Non-pigmented ciliary epithelial cell (primary cell): ENCODE results near the gene TNIK.
"Not testable (repeated sequence)": the region's sequence is repeated elsewhere in the genome, so short reads cannot be mapped to it uniquely, and the experiment has no call there.

Experiments used
- DNase-seq: peaks from one replicate; pipeline ENCODE4 v3.0.0-alpha.2; 2010; ENCODE audit warnings: low read depth

TNIK gene

GRCh38 chr3:171383206-171384018, 76.8 kb downstream of the TNIK start:
- no peak for DNase-seq

DNA sequence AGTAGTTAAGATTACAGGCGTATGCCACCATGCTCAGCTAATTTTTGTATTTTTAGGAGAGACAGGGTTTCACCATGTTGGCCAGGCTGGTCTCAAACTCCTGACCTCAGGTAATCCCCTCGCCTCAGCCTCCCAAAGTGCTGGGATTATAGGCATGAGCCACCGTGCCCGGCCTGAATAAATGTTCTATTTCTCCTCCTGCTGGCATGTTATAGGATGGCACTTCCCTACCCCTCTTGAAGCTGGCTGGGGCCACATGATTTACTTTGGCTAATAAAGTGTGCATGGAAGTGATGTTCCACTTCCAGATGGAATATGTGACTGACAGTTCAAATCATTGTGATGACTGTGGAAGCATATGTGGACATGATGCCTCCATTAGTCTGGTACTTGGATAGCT, 77.9 kb downstream of the TNIK start:
- not testable (repeated sequence) for DNase-seq

GRCh38 chr3:171380711-171381425, 79.3 kb downstream of the TNIK start:
- no peak for DNase-seq

DNA sequence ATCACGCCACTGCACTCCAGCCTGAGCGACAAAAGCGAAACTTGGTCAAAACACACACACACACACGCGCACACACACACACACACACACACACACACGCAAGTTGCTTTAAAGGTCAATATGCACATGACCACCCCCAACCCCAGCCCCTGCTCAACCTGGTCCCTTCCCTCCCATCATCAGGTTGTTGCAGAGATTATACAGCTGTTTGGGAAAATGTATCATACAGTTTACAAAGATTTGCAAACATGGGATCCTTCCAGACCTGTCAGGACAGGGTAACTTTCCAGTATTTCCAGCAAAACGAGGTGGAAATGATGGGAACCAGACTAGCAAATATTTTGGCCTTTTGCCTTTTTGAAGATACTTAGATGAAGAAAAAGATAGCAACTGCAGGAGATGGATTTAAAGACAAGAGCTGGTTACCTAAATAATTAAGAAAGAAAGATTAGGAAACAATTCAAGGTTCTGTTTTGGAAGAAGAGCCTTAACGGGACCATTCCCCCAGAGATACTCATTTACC, 80.2 kb downstream of the TNIK start:
- no peak for DNase-seq

DNA sequence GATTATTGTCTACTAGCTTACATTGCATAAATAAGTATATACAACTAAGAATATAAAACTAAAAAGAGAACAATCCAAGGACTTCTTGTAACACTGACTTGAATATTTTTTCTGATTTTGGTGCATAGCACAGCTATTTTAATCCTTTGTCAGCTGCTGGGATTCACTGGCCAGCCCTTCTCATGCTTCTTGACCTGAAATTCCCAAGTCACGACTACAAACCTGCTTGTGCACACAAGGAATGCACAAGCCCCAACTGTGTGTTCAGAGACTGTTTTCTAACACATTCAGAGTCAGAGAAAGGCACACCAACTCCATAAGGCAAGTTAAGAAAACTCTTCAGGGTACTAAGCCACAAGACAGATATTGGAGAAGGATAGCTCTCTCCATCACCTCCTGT, 80.9 kb downstream of the TNIK start:
- DNase-seq: no peak

DNA sequence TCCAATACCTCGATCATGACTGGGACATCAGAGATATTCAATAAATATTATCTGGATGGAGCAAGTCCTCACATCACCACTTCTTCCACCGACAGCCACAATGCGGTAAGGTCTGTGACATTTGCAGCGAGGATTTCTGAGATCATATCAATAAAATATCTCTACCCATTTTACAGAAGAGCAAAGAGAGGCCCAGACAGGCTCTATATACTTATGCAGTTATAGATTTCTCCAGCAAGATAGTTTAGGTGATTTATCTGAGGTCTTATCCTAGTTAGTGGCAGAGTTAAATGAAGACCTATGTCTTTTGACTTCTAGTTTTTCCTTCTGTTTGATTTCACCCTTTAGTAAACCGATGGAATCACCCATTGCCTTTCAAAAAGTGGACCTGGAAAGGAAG, 81.6 kb downstream of the TNIK start:
- DNase-seq: no peak

GRCh38 chr3:171377859-171378258, 82.3 kb downstream of the TNIK start:
- DNase-seq: no peak

DNA sequence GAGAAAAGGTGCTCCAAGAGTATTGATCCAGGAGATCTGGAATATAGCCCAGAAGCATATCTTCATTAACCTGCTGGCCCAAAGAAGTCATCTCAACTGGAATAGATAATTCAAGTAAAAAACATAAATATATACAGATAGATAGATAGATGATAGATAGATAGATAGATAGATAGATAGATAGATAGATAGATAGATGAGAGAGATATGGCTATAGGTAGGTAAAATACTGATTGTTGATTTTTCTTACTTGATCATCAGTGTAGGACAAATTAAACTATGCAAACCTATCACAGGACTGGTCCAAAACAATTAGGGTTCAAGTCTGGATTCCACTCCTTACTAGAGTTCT, 83.6 kb downstream of the TNIK start:
- no peak for DNase-seq

- no peak for DNase-seq
Measured at GRCh38 chr3:171375666-171376595, 84.3 kb downstream of the TNIK start.

- no peak for DNase-seq
Measured at GRCh38 chr3:171374661-171375285, 85.4 kb downstream of the TNIK start.

GRCh38 chr3:171374260-171374659, 85.9 kb downstream of the TNIK start:
- no peak for DNase-seq

DNA sequence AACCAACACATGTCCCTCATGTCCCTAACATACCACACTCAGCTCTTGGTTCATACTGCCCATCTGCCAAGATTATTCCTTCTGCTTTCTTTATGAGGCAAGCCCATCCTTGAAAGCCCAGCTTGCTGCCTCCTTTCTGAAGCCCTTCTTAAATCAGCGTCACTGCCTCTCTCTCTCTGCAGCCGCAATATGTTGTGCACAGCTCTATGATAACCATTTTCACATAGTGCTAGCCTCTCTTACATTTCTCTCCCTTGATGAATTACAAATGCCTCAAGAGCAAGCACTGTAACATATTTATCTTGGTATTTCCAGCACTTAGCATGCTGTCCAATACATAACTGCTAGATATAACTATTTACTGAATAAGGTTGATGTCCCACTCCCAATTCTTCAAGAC, 86.5 kb downstream of the TNIK start:
- DNase-seq: no peak

- DNase-seq: no peak
Measured at GRCh38 chr3:171372694-171373093, 87.5 kb downstream of the TNIK start.

DNA sequence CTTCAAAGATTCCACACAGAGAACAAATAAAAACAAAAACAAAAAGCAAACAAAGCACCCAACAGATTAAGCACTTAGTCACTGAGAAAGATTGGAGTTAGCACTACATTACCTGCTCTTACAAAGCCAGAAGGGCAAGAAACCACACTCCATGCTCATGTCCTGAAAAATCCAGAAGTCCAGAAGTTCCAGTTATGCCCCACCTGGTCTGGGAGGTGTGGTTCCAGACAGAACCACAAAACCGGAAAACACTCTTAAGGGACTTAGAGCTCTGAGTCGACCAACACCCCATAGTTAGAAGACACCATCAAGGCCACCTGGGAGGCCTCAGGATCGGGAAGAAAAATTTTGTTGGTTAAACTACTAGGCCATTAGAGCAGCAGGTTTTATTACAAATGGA, 88.9 kb downstream of the TNIK start:
- no peak for DNase-seq

DNA sequence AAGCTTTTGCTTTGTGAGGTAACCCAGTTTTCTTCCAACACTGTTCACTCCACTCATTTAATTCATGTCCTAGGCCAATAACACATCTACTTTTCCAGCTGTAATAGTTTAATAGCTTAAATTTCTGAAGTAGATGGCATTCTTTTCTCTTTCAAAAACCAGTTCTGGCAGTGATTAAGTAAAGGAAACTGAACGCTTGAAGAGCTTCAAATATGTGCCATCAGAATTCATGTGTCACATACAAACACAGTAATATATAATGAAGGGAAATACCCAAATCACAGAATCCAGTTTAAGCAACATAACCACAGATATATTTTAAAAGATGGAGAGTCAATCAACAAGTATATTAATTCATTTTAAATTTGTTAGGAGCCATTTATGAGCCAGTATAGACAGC, 91.0 kb downstream of the TNIK start:
- no peak for DNase-seq

DNA sequence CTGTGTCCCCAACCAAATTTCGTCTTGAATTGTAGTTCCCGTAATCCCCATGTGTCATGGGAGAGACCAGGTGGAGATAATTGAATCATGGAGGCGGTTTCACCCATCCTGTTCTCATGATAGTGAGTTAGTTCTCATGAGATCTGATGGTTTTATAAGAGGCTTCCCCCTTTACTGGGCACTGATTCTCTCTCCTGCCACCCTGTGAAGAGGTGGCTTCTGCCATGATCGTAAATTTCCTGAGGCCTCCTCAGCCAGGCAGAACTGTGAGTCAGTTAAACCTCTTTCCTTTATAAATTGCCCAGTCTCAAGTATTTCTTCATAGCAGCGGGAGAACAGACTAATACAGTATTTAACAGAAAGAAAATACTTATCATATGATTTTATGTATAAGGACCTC, 93.5 kb downstream of the TNIK start:
- not testable (repeated sequence) for DNase-seq

DNA sequence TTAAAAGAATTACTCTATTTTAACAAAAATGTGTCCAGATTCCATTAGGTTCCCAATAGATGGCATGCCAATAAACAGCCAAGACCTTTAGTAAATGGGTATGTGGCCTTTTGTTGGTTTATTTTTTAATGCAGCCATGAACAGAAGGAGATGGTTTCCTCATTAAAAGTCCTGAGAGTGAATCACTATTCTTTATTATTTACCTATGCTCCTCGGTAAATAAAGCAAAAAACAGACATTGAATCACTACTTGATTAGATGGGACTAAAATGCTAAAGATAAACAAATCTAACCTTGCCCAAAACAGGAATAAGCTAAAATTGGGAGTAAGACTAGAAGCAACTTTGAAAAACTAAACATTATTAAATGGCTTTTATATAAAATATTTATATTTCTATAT, 94.2 kb downstream of the TNIK start:
- no peak for DNase-seq

DNA sequence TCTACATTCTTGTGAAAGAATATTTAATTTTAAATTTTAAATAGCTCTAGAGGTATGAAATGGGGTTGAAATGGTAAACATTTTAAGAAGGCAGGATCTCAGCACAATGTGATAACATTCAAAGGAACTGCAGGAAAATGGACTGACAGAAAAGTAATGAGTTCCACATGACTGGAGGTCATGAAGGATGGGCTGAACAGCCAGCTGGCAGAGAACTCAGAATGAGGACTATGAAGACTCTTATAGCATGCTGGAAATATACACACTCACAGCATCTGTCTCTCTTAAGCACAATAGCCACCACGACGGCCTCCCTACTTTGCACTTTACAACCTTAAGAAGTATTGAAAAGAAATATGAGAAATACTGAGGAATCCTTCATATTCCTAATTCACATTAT, 94.7 kb downstream of the TNIK start:
- no peak for DNase-seq

DNA sequence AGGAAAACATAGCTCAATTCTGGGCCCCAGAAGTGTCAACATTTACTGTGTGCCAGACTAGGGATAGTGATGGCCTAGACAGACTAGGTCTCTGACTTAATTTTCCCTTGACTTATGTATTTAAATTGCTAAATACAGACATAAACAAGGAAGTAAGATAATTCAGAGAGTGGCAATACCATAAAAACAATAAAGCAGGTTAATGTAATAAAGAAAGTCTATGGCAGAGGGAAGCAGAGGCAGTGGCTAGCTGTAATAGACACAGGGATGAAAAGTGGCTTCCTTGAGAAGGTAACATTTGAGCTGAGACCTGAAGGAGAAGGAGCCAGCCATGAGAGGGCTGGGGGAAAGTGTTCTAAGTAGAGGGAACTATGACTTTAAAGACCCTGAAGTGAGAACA, 95.7 kb downstream of the TNIK start:
- no peak for DNase-seq

- DNase-seq: no peak
Measured at GRCh38 chr3:171363202-171363601, 97.0 kb downstream of the TNIK start.

- DNase-seq: no peak
Measured at GRCh38 chr3:171362575-171362974, 97.6 kb downstream of the TNIK start.

DNA sequence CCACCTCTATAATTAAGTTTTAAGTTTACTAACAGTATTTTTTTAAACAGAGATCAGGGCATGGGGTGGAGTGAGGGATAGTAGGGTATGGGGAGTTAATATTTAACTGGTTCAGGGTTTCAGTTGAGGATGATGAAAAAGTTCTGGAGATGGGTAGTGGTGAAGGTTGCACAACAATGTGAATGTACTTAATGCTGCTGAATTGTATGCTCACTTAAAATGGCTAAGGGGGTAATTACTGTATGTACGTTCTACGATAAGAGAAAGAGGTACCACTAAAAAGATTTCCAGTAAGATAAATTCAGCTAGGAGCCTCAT, 101.4 kb downstream of the TNIK start:
- no peak for DNase-seq
